HG03354 (cell line): ENCODE data around the gene CFP.

Experiments
- ATAC-seq: cut with Tn5 transposase; IDR thresholded peaks from one replicate; pipeline ENCODE4 v1.9.1; 2021; ENCODE audit warnings: mild to moderate bottlenecking; ENCODE audit not compliant: unreplicated experiment, poor library complexity, severe bottlenecking

The CFP gene

GRCh38 chrX:47643926-47644325 is 14.2 kb upstream of the CFP start:
- no peak for ATAC-seq

- ATAC-seq, result no peak
Observed at GRCh38 chrX:47638816-47639215, 9.1 kb upstream of the CFP start.

- ATAC-seq, result peak; percentile 86
Observed at GRCh38 chrX:47637546-47638195, 7.9 kb upstream of the CFP start.

- ATAC-seq, result no peak
Observed at GRCh38 chrX:47634871-47635575, 5.3 kb upstream of the CFP start.

- ATAC-seq, result no peak
Observed at GRCh38 chrX:47633689-47634590, 4.2 kb upstream of the CFP start.

- ATAC-seq, result no peak
Observed at GRCh38 chrX:47632666-47633065, 2.9 kb upstream of the CFP start.

- ATAC-seq, result no peak
Observed at GRCh38 chrX:47631676-47632075, 1.9 kb upstream of the CFP start.

- peak; percentile 44 for ATAC-seq
Observed at GRCh38 chrX:47628982-47629381, 748 bp downstream of the CFP start.

GRCh38 chrX:47625365-47625764 is 4.4 kb downstream of the CFP start:
- no peak for ATAC-seq

GRCh38 chrX:47623540-47624027 is 6.1 kb downstream of the CFP start:
- ATAC-seq, result no peak

- ATAC-seq, result no peak
Observed at GRCh38 chrX:47621851-47622250, 7.9 kb downstream of the CFP start.

- no peak for ATAC-seq
Observed at GRCh38 chrX:47620303-47620685, 9.4 kb downstream of the CFP start.

GRCh38 chrX:47619486-47620302 is 10.0 kb downstream of the CFP start, which contains the start of gene SYN1:
SYN1 (minus strand) TSS chrX:47619857; CDS start chrX:47619728, 129 bp downstream.
- ATAC-seq, result peak; percentile 73

- no peak for ATAC-seq
Observed at GRCh38 chrX:47618923-47619485, 10.7 kb downstream of the CFP start.

- no peak for ATAC-seq
Observed at GRCh38 chrX:47614618-47615017, 15.1 kb downstream of the CFP start.

GRCh38 chrX:47613082-47613481 is 16.6 kb downstream of the CFP start:
- no peak for ATAC-seq

GRCh38 chrX:47612418-47612817 is 17.3 kb downstream of the CFP start:
- ATAC-seq, result no peak

GRCh38 chrX:47611926-47612325 is 17.8 kb downstream of the CFP start:
- ATAC-seq, result no peak

GRCh38 chrX:47611489-47611888 is 18.2 kb downstream of the CFP start:
- ATAC-seq, result no peak
